Activated naive CD8-positive, alpha-beta T cell (primary cell): ENCODE measurements around the gene PCDHB14.
"Not testable (repeated sequence)": the region's sequence is repeated elsewhere in the genome, so short reads cannot be mapped to it uniquely, and the experiment has no call there.

Source experiments
- H3K27ac Mint-ChIP-seq: one replicate; pipeline ENCODE4 v1.8.0; 2021; ENCODE audit warnings: mixed read lengths
- H3K27me3 Mint-ChIP-seq: one replicate; pipeline ENCODE4 v1.8.0; 2021; ENCODE audit warnings: mixed read lengths
- H3K36me3 Mint-ChIP-seq: one replicate; pipeline ENCODE4 v1.8.0; 2021; ENCODE audit warnings: mixed read lengths
- H3K4me1 Mint-ChIP-seq: one replicate; pipeline ENCODE4 v1.8.0; 2021; ENCODE audit warnings: low read depth, mixed read lengths
- H3K4me3 Mint-ChIP-seq: one replicate; pipeline ENCODE4 v1.8.0; 2021; ENCODE audit warnings: mild to moderate bottlenecking, mixed read lengths
- H3K9me3 Mint-ChIP-seq: one replicate; pipeline ENCODE4 v1.8.0; 2021; ENCODE audit warnings: low read depth, mixed read lengths

PCDHB14 gene

DNA sequence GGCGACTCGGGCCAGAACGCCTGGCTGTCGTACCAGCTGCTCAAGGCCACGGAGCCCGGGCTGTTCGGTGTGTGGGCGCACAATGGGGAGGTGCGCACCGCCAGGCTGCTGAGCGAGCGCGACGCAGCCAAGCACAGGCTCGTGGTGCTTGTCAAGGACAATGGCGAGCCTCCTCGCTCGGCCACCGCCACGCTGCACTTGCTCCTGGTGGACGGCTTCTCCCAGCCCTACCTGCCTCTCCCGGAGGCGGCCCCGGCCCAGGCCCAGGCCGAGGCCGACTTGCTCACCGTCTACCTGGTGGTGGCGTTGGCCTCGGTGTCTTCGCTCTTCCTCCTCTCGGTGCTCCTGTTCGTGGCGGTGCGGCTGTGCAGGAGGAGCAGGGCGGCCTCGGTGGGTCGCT is 28.8 kb upstream of the PCDHB14 start:
- peaks cover 40% of the 10 kb centered on the region for H3K9me3 Mint-ChIP-seq
- H3K4me1 Mint-ChIP-seq, H3K27ac Mint-ChIP-seq, H3K4me3 Mint-ChIP-seq: not testable (repeated sequence)
- peaks cover 33% of the 10 kb centered on the region for H3K27me3 Mint-ChIP-seq
- H3K36me3 Mint-ChIP-seq, result peaks cover 14% of the 10 kb centered on the region

DNA sequence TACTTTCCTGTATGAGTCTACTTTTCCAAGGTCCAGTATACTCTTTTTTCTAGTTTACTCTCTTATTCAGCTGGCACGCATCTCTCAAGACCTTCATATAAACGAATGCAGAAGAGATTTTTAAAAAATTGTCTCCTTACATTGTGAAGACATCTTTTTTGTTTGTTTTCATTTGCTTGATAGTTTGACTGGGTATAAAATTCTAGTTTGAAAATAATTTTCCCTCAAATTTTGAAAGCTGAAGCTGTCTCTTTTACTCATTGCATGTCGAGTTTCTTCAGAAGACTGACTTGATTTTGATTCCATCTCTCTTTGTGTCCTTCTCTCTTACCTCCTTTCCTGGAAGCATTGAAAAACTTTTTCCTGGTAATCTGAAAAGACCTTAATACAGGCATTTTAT is 26.8 kb upstream of the PCDHB14 start:
- H3K9me3 Mint-ChIP-seq, result peaks cover 42% of the 10 kb centered on the region
- peaks cover 15% of the 10 kb centered on the region for H3K36me3 Mint-ChIP-seq
- H3K27me3 Mint-ChIP-seq, result peaks cover 44% of the 10 kb centered on the region
- H3K4me3 Mint-ChIP-seq, result no peak overlapping the region
- no peaks in the 10 kb centered on the region for H3K4me1 Mint-ChIP-seq
- H3K27ac Mint-ChIP-seq, result no peak overlapping the region

DNA sequence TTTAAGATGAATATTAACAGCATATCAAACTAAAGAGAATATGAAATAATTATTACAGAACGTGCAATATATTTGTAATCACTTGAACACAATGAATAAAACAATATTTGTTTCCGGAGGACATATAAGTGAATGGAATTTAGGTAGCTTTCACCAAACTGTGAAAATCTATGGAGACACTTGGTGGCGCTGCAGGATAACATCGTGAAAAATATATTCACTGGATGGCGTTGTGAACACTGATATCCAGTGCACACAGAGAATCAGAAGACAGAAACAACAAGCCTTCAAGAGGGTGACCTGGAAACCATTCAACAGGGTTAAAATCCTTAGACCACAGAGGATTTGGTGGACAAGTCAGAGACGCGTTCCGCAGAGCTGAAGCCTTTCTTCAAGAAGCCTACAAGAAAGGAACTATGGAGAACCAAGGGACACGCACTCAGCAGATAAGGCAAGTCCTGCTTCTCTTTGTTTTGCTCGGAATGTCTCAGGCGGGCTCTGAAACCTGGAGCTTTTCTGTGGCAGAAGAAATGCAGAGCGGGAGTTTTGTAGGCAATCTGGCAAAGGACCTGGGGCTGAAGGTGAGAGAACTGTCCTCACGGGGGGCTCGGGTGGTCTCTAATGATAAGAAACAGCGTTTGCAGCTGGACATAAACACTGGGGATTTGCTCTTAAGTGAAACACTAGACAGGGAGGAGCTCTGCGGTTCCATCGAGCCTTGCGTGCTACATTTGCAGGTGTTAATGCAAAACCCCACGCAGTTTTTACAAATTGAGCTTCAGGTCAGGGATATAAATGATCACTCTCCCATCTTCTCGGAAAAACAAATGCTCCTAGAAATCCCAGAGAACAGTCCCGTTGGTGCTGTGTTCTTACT is 23.5 kb upstream of the PCDHB14 start, which contains the start of gene PCDHB11:
TSS of gene PCDHB11 (plus strand) at position 269 of the 877 bp plus-strand sequence. CDS start at position 417, 148 bp downstream.
- Mint-ChIP-seq H3K27ac (no peak within 1 kb of the TSS), H3K4me3 (no peak within 1 kb of the TSS), H3K36me3 (peaks cover 10% of the 10 kb centered on the region), H3K9me3 (peaks cover 31% of the 10 kb centered on the region), H3K27me3 (peaks cover 32% of the 10 kb centered on the region), H3K4me1 (no peaks in the 10 kb centered on the region)

DNA sequence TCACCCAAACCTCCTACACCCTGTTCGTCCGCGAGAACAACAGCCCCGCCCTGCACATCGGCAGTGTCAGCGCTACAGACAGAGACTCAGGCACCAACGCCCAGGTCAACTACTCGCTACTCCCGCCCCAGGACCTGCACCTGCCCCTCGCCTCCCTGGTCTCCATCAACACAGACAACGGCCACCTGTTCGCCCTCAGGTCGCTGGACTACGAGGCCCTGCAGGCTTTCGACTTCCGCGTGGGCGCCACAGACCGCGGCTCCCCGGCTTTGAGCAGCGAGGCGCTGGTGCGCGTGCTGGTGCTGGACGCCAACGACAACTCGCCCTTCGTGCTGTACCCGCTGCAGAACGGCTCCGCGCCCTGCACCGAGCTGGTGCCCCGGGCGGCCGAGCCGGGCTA is 22.0 kb upstream of the PCDHB14 start:
- not testable (repeated sequence) for H3K4me3 Mint-ChIP-seq, H3K4me1 Mint-ChIP-seq, H3K27ac Mint-ChIP-seq, H3K36me3 Mint-ChIP-seq
- peaks cover 31% of the 10 kb centered on the region for H3K27me3 Mint-ChIP-seq
- peaks cover 26% of the 10 kb centered on the region for H3K9me3 Mint-ChIP-seq

DNA sequence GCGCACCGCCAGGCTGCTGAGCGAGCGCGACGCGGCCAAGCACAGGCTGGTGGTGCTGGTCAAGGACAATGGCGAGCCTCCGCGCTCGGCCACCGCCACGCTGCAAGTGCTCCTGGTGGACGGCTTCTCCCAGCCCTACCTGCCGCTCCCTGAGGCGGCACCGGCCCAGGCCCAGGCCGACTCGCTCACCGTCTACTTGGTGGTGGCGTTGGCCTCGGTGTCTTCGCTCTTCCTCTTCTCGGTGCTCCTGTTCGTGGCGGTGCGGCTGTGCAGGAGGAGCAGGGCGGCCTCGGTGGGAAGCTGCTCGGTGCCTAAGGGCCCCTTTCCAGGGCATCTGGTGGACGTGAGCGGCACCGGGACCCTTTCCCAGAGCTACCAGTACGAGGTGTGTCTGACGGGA is 21.5 kb upstream of the PCDHB14 start:
- H3K9me3 Mint-ChIP-seq, result peaks cover 21% of the 10 kb centered on the region
- H3K36me3 Mint-ChIP-seq, H3K4me1 Mint-ChIP-seq, H3K4me3 Mint-ChIP-seq, H3K27ac Mint-ChIP-seq: not testable (repeated sequence)
- H3K27me3 Mint-ChIP-seq, result peaks cover 35% of the 10 kb centered on the region

DNA sequence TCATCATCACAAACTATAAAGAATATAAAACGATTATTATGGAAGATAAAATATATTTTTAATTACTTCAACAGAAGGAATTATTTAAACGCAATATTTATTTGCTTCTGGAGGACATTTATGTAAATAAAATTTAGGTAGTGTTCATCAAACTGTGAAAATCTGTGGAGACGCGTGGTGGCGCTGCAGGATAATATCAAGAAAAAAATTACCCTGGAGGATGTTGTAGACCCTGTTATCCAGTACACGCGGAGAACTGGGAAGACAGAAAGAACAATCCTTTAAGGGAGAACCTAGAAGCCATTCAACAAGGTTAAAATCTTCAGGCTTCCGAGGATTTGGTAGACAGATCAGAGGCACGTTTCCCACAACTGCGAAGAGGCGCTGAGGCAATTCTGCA is 14.7 kb upstream of the PCDHB14 start, which contains the start of gene PCDHB12:
TSS of gene PCDHB12 (plus strand) at position 242 of the 400 bp plus-strand sequence. CDS start 189 bp downstream, outside the sequence.
- no peaks in the 10 kb centered on the region for H3K9me3 Mint-ChIP-seq
- no peaks in the 10 kb centered on the region for H3K4me1 Mint-ChIP-seq
- H3K36me3 Mint-ChIP-seq, result peaks cover 2% of the 10 kb centered on the region
- H3K27me3 Mint-ChIP-seq, result peaks cover 44% of the 10 kb centered on the region
- H3K27ac Mint-ChIP-seq, result no peak within 1 kb of the TSS
- no peak within 1 kb of the TSS for H3K4me3 Mint-ChIP-seq

DNA sequence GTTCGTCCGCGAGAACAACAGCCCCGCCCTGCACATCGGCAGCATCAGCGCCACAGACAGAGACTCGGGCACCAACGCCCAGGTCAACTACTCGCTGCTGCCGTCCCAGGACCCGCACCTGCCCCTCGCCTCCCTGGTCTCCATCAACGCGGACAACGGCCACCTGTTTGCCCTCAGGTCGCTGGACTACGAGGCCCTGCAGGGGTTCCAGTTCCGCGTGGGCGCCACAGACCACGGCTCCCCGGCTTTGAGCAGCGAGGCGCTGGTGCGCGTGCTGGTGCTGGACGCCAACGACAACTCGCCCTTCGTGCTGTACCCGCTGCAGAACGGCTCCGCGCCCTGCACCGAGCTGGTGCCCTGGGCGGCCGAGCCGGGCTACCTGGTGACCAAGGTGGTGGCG is 12.9 kb upstream of the PCDHB14 start:
- H3K27me3 Mint-ChIP-seq, result peaks cover 56% of the 10 kb centered on the region
- not testable (repeated sequence) for H3K9me3 Mint-ChIP-seq, H3K36me3 Mint-ChIP-seq, H3K4me3 Mint-ChIP-seq, H3K27ac Mint-ChIP-seq, H3K4me1 Mint-ChIP-seq

DNA sequence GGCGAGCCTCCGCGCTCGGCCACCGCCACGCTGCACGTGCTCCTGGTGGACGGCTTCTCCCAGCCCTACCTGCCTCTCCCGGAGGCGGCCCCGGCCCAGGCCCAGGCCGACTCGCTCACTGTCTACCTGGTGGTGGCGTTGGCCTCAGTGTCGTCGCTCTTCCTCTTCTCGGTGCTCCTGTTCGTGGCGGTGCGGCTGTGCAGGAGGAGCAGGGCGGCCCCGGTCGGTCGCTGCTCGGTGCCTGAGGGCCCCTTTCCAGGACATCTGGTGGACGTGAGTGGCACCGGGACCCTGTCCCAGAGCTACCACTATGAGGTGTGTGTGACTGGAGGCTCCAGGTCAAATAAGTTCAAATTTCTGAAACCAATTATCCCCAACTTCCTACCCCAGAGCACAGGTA is 12.3 kb upstream of the PCDHB14 start:
- not testable (repeated sequence) for H3K9me3 Mint-ChIP-seq

DNA sequence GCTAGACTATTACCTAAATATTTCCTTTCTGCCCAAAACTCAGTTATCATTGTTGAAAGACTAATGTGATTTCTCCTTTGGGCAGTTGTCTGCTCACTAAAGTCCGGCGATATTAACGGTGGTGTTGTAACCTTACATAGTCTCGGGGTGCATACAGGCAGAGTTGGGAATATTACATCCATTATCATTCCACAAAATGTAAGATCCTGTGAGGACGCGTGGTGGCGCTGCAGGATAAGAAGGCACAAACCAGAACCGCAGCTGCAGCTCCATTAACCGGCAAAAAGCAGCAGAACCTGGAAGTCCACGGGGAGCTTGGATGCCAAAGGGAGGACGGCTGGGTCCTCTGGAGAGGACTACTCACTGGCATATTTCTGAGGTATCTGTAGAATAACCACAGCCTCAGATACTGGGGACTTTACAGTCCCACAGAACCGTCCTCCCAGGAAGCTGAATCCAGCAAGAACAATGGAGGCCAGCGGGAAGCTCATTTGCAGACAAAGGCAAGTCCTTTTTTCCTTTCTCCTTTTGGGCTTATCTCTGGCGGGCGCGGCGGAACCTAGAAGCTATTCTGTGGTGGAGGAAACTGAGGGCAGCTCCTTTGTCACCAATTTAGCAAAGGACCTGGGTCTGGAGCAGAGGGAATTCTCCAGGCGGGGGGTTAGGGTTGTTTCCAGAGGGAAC is 9.3 kb upstream of the PCDHB14 start, which contains the start of gene PCDHB13:
TSS of gene PCDHB13 (plus strand) at position 264 of the 684 bp plus-strand sequence. CDS start at position 469, 205 bp downstream.
- H3K4me3 Mint-ChIP-seq, H3K27ac Mint-ChIP-seq, H3K4me1 Mint-ChIP-seq: not testable (repeated sequence)
- Mint-ChIP-seq H3K27me3 (peaks cover 45% of the 10 kb centered on the region), H3K36me3 (peaks cover 13% of the 10 kb centered on the region), H3K9me3 (peaks cover 17% of the 10 kb centered on the region)

More for the DNA sequence above, 12.3 kb upstream of the PCDHB14 start:
- not testable (repeated sequence) for H3K4me1 Mint-ChIP-seq, H3K36me3 Mint-ChIP-seq, H3K27ac Mint-ChIP-seq, H3K4me3 Mint-ChIP-seq
- H3K27me3 Mint-ChIP-seq, result peaks cover 55% of the 10 kb centered on the region

DNA sequence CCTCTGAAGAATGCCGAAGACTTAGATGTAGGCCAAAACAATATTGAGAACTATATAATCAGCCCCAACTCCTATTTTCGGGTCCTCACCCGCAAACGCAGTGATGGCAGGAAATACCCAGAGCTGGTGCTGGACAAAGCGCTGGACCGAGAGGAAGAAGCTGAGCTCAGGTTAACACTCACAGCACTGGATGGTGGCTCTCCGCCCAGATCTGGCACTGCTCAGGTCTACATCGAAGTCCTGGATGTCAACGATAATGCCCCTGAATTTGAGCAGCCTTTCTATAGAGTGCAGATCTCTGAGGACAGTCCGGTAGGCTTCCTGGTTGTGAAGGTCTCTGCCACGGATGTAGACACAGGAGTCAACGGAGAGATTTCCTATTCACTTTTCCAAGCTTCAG is 8.6 kb upstream of the PCDHB14 start:
- H3K27me3 Mint-ChIP-seq, result peaks cover 44% of the 10 kb centered on the region
- H3K9me3 Mint-ChIP-seq, result peaks cover 22% of the 10 kb centered on the region
- not testable (repeated sequence) for H3K27ac Mint-ChIP-seq, H3K4me3 Mint-ChIP-seq, H3K4me1 Mint-ChIP-seq
- H3K36me3 Mint-ChIP-seq, result peaks cover 13% of the 10 kb centered on the region

DNA sequence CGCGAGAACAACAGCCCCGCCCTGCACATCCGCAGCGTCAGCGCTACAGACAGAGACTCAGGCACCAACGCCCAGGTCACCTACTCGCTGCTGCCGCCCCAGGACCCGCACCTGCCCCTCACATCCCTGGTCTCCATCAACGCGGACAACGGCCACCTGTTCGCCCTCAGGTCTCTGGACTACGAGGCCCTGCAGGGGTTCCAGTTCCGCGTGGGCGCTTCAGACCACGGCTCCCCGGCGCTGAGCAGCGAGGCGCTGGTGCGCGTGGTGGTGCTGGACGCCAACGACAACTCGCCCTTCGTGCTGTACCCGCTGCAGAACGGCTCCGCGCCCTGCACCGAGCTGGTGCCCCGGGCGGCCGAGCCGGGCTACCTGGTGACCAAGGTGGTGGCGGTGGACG is 7.6 kb upstream of the PCDHB14 start:
- H3K27ac Mint-ChIP-seq, H3K4me1 Mint-ChIP-seq, H3K4me3 Mint-ChIP-seq: not testable (repeated sequence)
- Mint-ChIP-seq H3K27me3 (peaks cover 46% of the 10 kb centered on the region), H3K9me3 (peaks cover 30% of the 10 kb centered on the region), H3K36me3 (peaks cover 15% of the 10 kb centered on the region)

DNA sequence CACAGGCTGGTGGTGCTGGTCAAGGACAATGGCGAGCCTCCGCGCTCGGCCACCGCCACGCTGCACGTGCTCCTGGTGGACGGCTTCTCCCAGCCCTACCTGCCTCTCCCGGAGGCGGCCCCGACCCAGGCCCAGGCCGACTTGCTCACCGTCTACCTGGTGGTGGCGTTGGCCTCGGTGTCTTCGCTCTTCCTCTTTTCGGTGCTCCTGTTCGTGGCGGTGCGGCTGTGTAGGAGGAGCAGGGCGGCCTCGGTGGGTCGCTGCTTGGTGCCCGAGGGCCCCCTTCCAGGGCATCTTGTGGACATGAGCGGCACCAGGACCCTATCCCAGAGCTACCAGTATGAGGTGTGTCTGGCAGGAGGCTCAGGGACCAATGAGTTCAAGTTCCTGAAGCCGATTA is 7.1 kb upstream of the PCDHB14 start:
- not testable (repeated sequence) for H3K27ac Mint-ChIP-seq
- H3K27me3 Mint-ChIP-seq, result peaks cover 47% of the 10 kb centered on the region

DNA sequence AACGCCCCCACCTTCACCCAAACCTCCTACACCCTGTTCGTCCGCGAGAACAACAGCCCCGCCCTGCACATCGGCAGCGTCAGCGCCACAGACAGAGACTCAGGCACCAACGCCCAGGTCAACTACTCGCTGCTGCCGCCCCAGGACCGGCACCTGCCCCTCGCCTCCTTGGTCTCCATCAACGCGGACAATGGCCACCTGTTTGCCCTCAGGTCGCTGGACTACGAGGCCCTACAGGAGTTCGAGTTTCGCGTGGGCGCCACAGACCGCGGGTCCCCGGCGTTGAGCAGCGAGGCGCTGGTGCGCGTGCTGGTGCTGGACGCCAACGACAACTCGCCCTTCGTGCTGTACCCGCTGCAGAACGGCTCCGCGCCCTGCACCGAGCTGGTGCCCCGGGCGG is 1.7 kb downstream of the PCDHB14 start:
- peaks cover 26% of the 10 kb centered on the region for H3K9me3 Mint-ChIP-seq
- H3K27me3 Mint-ChIP-seq, result peaks cover 42% of the 10 kb centered on the region
- H3K27ac Mint-ChIP-seq, H3K4me3 Mint-ChIP-seq, H3K4me1 Mint-ChIP-seq: not testable (repeated sequence)
- H3K36me3 Mint-ChIP-seq, result peaks cover 19% of the 10 kb centered on the region

More for the DNA sequence above, 7.1 kb upstream of the PCDHB14 start:
- H3K9me3 Mint-ChIP-seq, result peaks cover 30% of the 10 kb centered on the region
- not testable (repeated sequence) for H3K4me3 Mint-ChIP-seq, H3K4me1 Mint-ChIP-seq
- peaks cover 15% of the 10 kb centered on the region for H3K36me3 Mint-ChIP-seq

DNA sequence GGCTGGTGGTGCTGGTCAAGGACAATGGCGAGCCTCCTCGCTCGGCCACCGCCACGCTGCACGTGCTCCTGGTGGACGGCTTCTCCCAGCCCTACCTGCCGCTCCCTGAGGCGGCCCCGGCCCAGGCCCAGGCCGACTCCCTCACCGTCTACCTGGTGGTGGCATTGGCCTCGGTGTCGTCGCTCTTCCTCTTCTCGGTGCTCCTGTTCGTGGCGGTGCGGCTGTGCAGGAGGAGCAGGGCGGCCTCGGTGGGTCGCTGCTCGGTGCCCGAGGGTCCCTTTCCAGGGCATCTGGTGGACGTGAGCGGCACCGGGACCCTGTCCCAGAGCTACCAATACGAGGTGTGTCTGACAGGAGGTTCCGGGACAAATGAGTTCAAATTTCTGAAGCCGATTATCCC is 2.3 kb downstream of the PCDHB14 start:
- Mint-ChIP-seq H3K27me3 (peaks cover 37% of the 10 kb centered on the region), H3K36me3 (peaks cover 17% of the 10 kb centered on the region)

DNA sequence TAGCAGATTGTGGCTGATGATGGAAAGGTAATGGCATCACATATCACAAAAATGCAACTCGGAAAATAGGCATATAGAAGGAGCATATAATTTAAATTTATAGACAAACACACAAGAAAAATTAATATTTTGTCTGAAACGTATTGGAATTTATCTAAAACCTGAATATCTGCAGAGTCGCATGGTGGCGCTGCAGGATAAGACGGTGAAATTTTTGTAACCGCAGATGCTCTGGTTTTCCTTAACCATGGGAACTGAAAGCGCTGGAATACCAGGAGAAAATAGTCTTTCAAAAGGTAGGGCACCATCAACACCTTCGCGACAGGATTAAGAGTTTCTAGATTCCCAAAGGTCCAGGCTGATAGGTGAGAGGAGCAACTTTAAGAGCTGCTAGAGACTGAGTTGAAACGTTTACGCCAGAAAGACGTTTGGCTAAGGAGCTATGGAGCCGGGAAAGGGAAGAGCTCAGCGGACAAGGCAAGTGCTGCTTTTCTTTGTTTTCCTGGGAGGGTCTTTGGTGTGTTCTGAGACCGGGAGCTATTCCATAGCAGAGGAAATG is 11.0 kb downstream of the PCDHB14 start:
- Mint-ChIP-seq H3K36me3 (peaks cover 23% of the 10 kb centered on the region), H3K4me1 (no peaks in the 10 kb centered on the region), H3K27me3 (peaks cover 31% of the 10 kb centered on the region), H3K9me3 (peaks cover 29% of the 10 kb centered on the region), H3K27ac (no peak overlapping the region), H3K4me3 (no peak overlapping the region)

More for the DNA sequence above, 2.3 kb downstream of the PCDHB14 start:
- not testable (repeated sequence) for H3K4me3 Mint-ChIP-seq, H3K27ac Mint-ChIP-seq, H3K4me1 Mint-ChIP-seq
- peaks cover 21% of the 10 kb centered on the region for H3K9me3 Mint-ChIP-seq
